K562 (cell line): ENCODE data around the gene NRXN3. TPM values are rescaled to one million over a fixed set of nuclear protein-coding genes. Genes with fewer than 3 reads are reported as not detected.

Experiments used
- ATAC-seq: fragments of 200-7000 bp; cut with Tn5 transposase; 3 replicates; pipeline ENCODE4 v1.9.1; 2020; ENCODE audit warnings: moderate library complexity
- BruUV-seq: library from RNA; stranded (reverse); fragments of 400-500 nt; replicated peaks from 2 replicates; lab custom pipeline; 2021; lab: Mats Ljungman, UMichigan
- CTCF ChIA-PET: fragments of 300-600 bp; formaldehyde crosslinking; extraction: SDS; loops from one replicate; lab custom pipeline; 2021; ENCODE audit warnings: low intra/inter-chr PET ratio; lab: Yijun Ruan, JAX
- POLR2A ChIA-PET: fragments of 300-600, 350-650 bp; sonication (Branson Sonifier 250); formaldehyde crosslinking; extraction: SDS; loops from one replicate; lab custom pipeline; 2021; ENCODE audit warnings: antibody characterized with exemption, inconsistent platforms; lab: Yijun Ruan, JAX
- DNase-seq, 4 experiments: peaks; one replicate each; pipeline versions ENCODE4 v3.0.0 to v3.0.0-alpha.2; 2011 to 2018; ENCODE audit warnings: low spot score in 3 of 4, mixed read lengths in 3 of 4; ENCODE audit errors: extremely low read depth in 1 of 4
- FAIRE-seq: peaks from 2 replicates; lab custom pipeline; 2011; peaks lifted over from hg19 to GRCh38; lab: Jason Lieb, UNC
- H2AFZ ChIP-seq: 2 replicates; pipeline ENCODE4 v1.6.0; 2011; ENCODE audit warnings: low read depth, low read length, control low read depth, inconsistent platforms
- H3K27ac ChIP-seq: fragments of 200-600 bp; 3 replicates; pipeline ENCODE4 v1.8.0; 2011; ENCODE audit warnings: low read depth, mild to moderate bottlenecking, control low read depth, inconsistent platforms, low read length, moderate library complexity, mixed read lengths; ENCODE audit errors: extremely low read depth
- H3K27me3 ChIP-seq, 2 experiments: fragments of 300-600 bp in 1 of 2; 2 replicates in 1 of 2; 3 replicates in 1 of 2; pipeline versions ENCODE4 v1.6.0 to v1.8.0; 2011; ENCODE audit warnings: inconsistent platforms in 2 of 2, low read length in 2 of 2, mild to moderate bottlenecking in 1 of 2, mixed read lengths in 1 of 2, moderate library complexity in 1 of 2; ENCODE audit not compliant: control insufficient read depth in 2 of 2, insufficient read depth in 2 of 2
- H3K36me3 ChIP-seq: fragments of 300-600 bp; 3 replicates; pipeline ENCODE4 v1.8.0; 2011; ENCODE audit warnings: mild to moderate bottlenecking, low read length, inconsistent platforms; ENCODE audit not compliant: control insufficient read depth, insufficient read depth
- H3K4me1 ChIP-seq, 2 experiments: fragments of 200-600 bp in 1 of 2; replicated peaks in 1 of 2; 2 replicates in 1 of 2; 3 replicates in 1 of 2; pipeline versions ENCODE4 v1.5.1 to v1.8.0; 2011; ENCODE audit warnings: inconsistent platforms in 2 of 2, low read length in 2 of 2, mild to moderate bottlenecking in 1 of 2, mixed read lengths in 1 of 2, moderate library complexity in 1 of 2; ENCODE audit not compliant: control insufficient read depth in 2 of 2, insufficient read depth in 2 of 2
- H3K4me2 ChIP-seq: 2 replicates; pipeline ENCODE4 v1.6.1; 2011; ENCODE audit warnings: low read length, control low read depth, inconsistent platforms, mixed read lengths; ENCODE audit not compliant: insufficient read depth
- H3K4me3 ChIP-seq: fragments of 200-600 bp; sonication (generic), shearing (Covaris generic); 2 replicates; pipeline ENCODE4 v1.5.1; 2016; ENCODE audit warnings: control low read depth, inconsistent platforms
- H3K79me2 ChIP-seq: fragments of 200-600 bp; 3 replicates; pipeline ENCODE4 v1.8.0; 2011; ENCODE audit warnings: low read length, inconsistent platforms; ENCODE audit not compliant: control insufficient read depth, insufficient read depth
- H3K9ac ChIP-seq, 2 experiments: 2 replicates each; pipeline versions ENCODE4 v1.6.0 to v1.6.1; 2011; ENCODE audit warnings: low read depth in 2 of 2, low read length in 2 of 2, control low read depth in 1 of 2, inconsistent platforms in 1 of 2, mild to moderate bottlenecking in 1 of 2, mixed read lengths in 1 of 2; ENCODE audit not compliant: insufficient read depth in 1 of 2
- H3K9me1 ChIP-seq: one replicate; pipeline ENCODE4 v1.6.0; 2011; ENCODE audit warnings: inconsistent platforms, mild to moderate bottlenecking, low read length, moderate library complexity; ENCODE audit not compliant: control insufficient read depth, insufficient read depth
- H3K9me3 ChIP-seq: replicated peaks from 2 replicates; pipeline ENCODE4 v1.5.1; 2011; ENCODE audit warnings: low read depth, low read length, inconsistent platforms; ENCODE audit not compliant: control insufficient read depth, insufficient read depth
- H4K20me1 ChIP-seq: replicated peaks from 2 replicates; pipeline ENCODE4 v1.6.1; 2011; ENCODE audit warnings: low read length, inconsistent platforms, mixed read lengths; ENCODE audit not compliant: control insufficient read depth, insufficient read depth
- CBFA2T2 ChIP-seq: fragments of 450-650 bp; conservative IDR thresholded peaks from 2 replicates; pipeline ENCODE4 v1.6.1; 2017; ENCODE audit warnings: mild to moderate bottlenecking
- FOSL1 ChIP-seq: fragments of 200-800 bp; sonication (Bioruptor generic); conservative IDR thresholded peaks from 2 replicates; pipeline ENCODE4 v1.6.1; 2016; ENCODE audit warnings: missing genetic modification characterization, missing compliant biosample characterization
- HDAC3 ChIP-seq: fragments of 450-650 bp; IDR thresholded peaks from 2 replicates; pipeline ENCODE4 v1.6.1; 2018; ENCODE audit warnings: borderline replicate concordance, mild to moderate bottlenecking, moderate library complexity; ENCODE audit not compliant: partially characterized antibody
- MAFF ChIP-seq: IDR thresholded peaks from 2 replicates; pipeline ENCODE4 v1.6.1; 2012; ENCODE audit warnings: low read length, improper control_type of control experiment
- PHB2 ChIP-seq: fragments of 450-650 bp; IDR thresholded peaks from 2 replicates; pipeline ENCODE4 v1.6.1; 2017; ENCODE audit warnings: low read depth
- POLR2B ChIP-seq: fragments of 450-650 bp; IDR thresholded peaks from 2 replicates; pipeline ENCODE4 v1.6.1; 2018; ENCODE audit warnings: low read depth; ENCODE audit not compliant: partially characterized antibody
- RAD51 ChIP-seq: fragments of 450-650 bp; IDR thresholded peaks from 2 replicates; pipeline ENCODE4 v1.7.1; 2016; ENCODE audit warnings: low read depth, mild to moderate bottlenecking, borderline replicate concordance
- SMAD4 ChIP-seq: fragments of 250-450 bp; sonication (Bioruptor Pico); conservative IDR thresholded peaks from 2 replicates; pipeline ENCODE4 v1.8.0; 2021; ENCODE audit warnings: inconsistent platforms, mild to moderate bottlenecking, moderate library complexity
- TFE3 ChIP-seq: fragments of 450-650 bp; formaldehyde crosslinking; IDR thresholded peaks from 2 replicates; pipeline ENCODE4 v1.4.0; 2020; ENCODE audit warnings: mild to moderate bottlenecking, mixed read lengths
- USF2 ChIP-seq: sonication (generic); formaldehyde crosslinking; IDR thresholded peaks from 2 replicates; pipeline ENCODE4 v1.5.0; 2020; ENCODE audit warnings: missing genetic modification reagents
- ZNF140 ChIP-seq: fragments of 250-450 bp; sonication (Bioruptor Pico); IDR thresholded peaks from 2 replicates; pipeline ENCODE4 v1.8.0; 2021; ENCODE audit warnings: moderate library complexity, mild to moderate bottlenecking, inconsistent platforms
- WGBS: fragments of 100-300 bp; shearing (Covaris generic); methylation state at CpG from one replicate; pipeline ENCODE4 v1.1.6; 2016; ENCODE audit warnings: low coverage, mixed read lengths; ENCODE audit not compliant: insufficient coverage; ENCODE audit errors: missing lambda C conversion rate; 5-methylcytosine and 5-hydroxymethylcytosine counted together
- in situ Hi-C: fragments of 300-500 bp; cut with MboI; formaldehyde crosslinking; loops from 4 replicates; pipeline ENCODE4 v1.15.0; 2018; ENCODE audit warnings: inconsistent platforms, mixed read lengths
- intact Hi-C: fragments of 100-400 bp; cut with micrococcal nuclease; formaldehyde crosslinking; loops from 2 replicates; pipeline ENCODE4 v1.14.2; 2022
- polyA plus RNA-seq, 8 experiments: library from polyadenylated mRNA; depleted of rRNA in 4 of 8; stranded (reverse) in 5 of 8; unstranded in 3 of 8; fragments of >200 nt; fragmentation: Nextera tagmentation in 2 of 8; fragmentation: Illumina TruSeq in 1 of 8; extraction: Ambion mirVana in 2 of 8; extraction: Trizol in 1 of 8; gene quantifications; 2 replicates each; pipeline versions ENCODE4 v1.2.1 to v1.2.3, GENCODE V29; 2011 to 2014; ENCODE audit warnings: inconsistent platforms in 1 of 8, missing spikeins in 1 of 8
- total RNA-seq, 7 experiments: library from RNA; depleted of rRNA in 6 of 7; stranded (reverse); fragments of >200 nt in 6 of 7; fragmentation: Illumina TruSeq in 2 of 7; extraction: Trizol in 2 of 7; gene quantifications; 2 replicates each; pipeline versions ENCODE4 v1.2.1 to v1.2.3, GENCODE V29; 2011 to 2021; ENCODE audit warnings: low replicate concordance in 1 of 7

The NRXN3 gene
- total and polyA plus RNA-seq, 9 of the 15 experiments (the other 6 are each of a cell fraction or from before 2014, with no cell fraction given): 0.09 TPM; not detected in 8

GRCh38 chr14:78405079-78405856 lies 235.1 kb downstream of the NRXN3 start:
- Histone ChIP-seq H3K4me3 (no peak overlapping the region), H3K9me3 (no peaks in the 10 kb centered on the region), H3K9me1 (no peaks in the 10 kb centered on the region), H4K20me1 (no peaks in the 10 kb centered on the region), H3K4me2 (no peak overlapping the region), H2AFZ (no peak overlapping the region), H3K36me3 (no peaks in the 10 kb centered on the region), H3K4me1 (no peaks in the 10 kb centered on the region), H3K27ac (no peak overlapping the region), H3K79me2 (no peaks in the 10 kb centered on the region), H3K27me3 (no peaks in the 10 kb centered on the region), H3K9ac (no peak overlapping the region)
- intact Hi-C loops (no loop called here), in situ Hi-C loops (no loop called here)
- BruUV-seq: no TSS peak
- 5% methylated on average over 4 of the region's 6 CpGs for WGBS
- POLR2A ChIA-PET: no interaction called here
- TF ChIP-seq FOSL1 (tag) (peak; percentile 62), HDAC3 (no peak)
- CTCF ChIA-PET: no interaction called here
- no peak for FAIRE-seq
- peak in 1 of 4 experiments; percentile 1 for DNase-seq
- no peak for ATAC-seq

- DNase-seq (no peak), ATAC-seq (no peak), FAIRE-seq (no peak)
- POLR2A ChIA-PET: interaction anchor here (1.0 kb wide), 2 partner anchors 20 to 40 kb away, joined by 3 to 4 read pairs; no protein-coding TSS in a partner anchor
- Histone ChIP-seq H3K27me3 (no peaks in the 10 kb centered on the region), H3K9me1 (no peaks in the 10 kb centered on the region), H3K36me3 (no peaks in the 10 kb centered on the region), H3K4me1 (no peaks in the 10 kb centered on the region), H3K4me2 (no peak overlapping the region), H3K9ac (no peak overlapping the region), H2AFZ (no peak overlapping the region), H3K79me2 (no peaks in the 10 kb centered on the region), H4K20me1 (no peaks in the 10 kb centered on the region), H3K27ac (no peak overlapping the region), H3K9me3 (no peaks in the 10 kb centered on the region), H3K4me3 (no peak overlapping the region)
- in situ Hi-C loops: no loop called here
- no TSS peak for BruUV-seq
- CTCF ChIA-PET: no interaction called here
- intact Hi-C loops: no loop called here
- peak; percentile 82 for TF ChIP-seq TFE3 (CRISPR knock-in tag)
- no peak for TF ChIP-seq MAFF
- TF ChIP-seq SMAD4: no peak
- TF ChIP-seq ZNF140 (CRISPR knock-in tag): no peak
- 0 out of 2 replicates have a peak, but pooled peaks have one; percentile 7 for TF ChIP-seq USF2 (CRISPR knock-in tag)
- peak; percentile 54; the same call in 1 of the 2 replicates for TF ChIP-seq RAD51
- TF ChIP-seq CBFA2T2: peak; percentile 20; the same call in 1 of the 2 replicates
- TF ChIP-seq PHB2: no peak
- TF ChIP-seq POLR2B: no peak
- WGBS: 0% methylated on average over 3 of the region's 3 CpGs
Measured at GRCh38 chr14:78412475-78412874, 242.3 kb downstream of the NRXN3 start.
